GM21526 (cell line): ENCODE data around the gene SIK1.
"Not testable (repeated sequence)": the region's sequence is repeated elsewhere in the genome, so short reads cannot be mapped to it uniquely, and the experiment has no call there.

Source experiments
- ATAC-seq: cut with Tn5 transposase; IDR thresholded peaks from one replicate; pipeline ENCODE4 v1.9.1; 2021; ENCODE audit warnings: moderate library complexity; ENCODE audit not compliant: unreplicated experiment, low FRiP score

SIK1 gene

GRCh38 chr21:43426404-43427241 is at the start of gene SIK1:
Gene SIK1 (minus strand): TSS chr21:43427131. CDS start chr21:43426178, 953 bp downstream.
- peak; percentile 36 for ATAC-seq

GRCh38 chr21:43471597-43472242 is 44.8 kb upstream of the SIK1 start:
- not testable (repeated sequence) for ATAC-seq

DNA sequence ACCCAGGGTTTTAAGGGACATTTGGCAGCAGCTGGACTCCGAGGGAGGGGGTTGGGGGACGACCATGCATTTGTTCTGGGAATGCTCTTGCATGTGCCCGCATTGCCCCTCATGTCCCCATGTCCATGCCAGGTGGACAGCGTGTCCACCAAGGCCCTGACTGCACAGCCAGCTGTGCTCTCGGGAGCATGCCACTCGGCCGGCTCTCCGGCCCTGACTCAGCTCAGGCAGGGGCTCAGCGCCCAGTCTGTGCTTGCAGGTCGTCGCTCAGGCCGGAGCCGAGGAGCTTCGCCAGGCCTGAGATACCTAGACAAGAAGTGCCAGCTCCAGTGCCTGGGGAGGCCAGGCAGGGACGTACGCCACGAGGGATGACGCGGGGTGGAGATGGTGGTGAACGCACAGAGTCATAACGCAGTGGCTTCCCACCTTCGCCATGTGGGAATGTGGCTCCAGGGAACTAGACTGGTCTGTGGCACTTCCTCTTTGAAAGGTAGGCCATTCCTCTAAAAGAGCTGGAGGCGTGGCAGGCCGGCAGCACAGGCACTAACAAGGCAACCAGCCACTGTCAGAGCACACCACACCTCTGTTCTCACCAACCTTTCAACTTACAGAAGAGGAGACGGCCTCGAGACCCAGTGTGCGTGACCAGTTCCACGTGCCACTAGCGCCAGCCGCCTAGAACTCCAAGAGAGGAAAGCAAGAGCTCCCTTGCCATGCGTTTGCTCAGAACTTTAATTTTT is 43.0 kb upstream of the SIK1 start:
- not testable (repeated sequence) for ATAC-seq

DNA sequence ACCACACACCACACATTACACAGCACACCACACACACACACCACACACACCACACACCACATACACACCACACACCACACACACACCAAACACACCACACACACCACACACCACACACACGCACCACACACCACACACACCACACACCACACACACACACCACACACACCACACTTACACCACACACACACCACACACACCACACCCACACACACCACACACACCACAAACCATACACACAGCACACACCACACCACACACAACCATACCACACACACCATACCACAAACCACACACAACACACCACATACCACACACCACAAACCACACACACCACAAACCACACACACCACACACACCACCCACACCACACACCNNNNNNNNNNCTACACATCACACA is 40.9 kb upstream of the SIK1 start:
- no peak for ATAC-seq

GRCh38 chr21:43465159-43465558 is 38.2 kb upstream of the SIK1 start:
- ATAC-seq, result not testable (repeated sequence)

DNA sequence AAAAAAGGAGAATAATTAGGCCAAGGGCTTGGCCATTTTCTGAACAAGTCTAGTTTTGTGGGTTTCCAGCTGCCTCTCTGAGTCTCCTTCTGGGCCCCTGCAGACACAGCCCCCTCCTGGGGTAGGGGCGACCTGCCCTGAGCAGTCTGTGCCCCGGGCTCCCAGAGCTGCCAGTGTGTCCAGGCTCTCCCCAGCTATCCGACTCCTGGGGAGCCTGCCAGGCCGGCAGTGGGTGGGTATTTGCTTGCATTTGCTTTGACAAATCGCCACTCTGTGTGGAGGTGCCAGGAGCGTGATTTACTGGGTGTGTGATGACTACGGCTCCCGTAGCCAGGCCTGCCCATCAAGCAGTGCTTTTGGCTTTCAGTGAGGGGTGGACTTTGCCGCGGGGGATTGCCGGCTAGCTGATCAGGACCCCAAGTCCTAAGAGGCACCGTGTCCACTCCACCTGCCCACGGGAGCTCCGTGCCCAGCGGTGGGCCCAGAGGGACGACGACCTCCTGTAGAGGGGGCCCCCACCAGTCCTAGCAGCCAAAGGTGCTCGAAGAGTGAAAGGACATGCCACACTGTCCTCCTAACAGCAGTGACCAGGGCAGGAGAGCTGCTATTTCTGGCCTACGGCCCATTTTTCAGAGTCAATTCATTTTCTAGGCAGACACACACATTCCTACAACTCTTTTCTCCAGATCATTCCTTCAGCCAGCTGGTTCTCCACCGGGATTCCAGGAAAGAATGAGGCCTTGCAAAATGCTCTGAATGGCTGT is 36.7 kb upstream of the SIK1 start:
- ATAC-seq, result not testable (repeated sequence)

- not testable (repeated sequence) for ATAC-seq
Observed at GRCh38 chr21:43462932-43463331, 36.0 kb upstream of the SIK1 start.

GRCh38 chr21:43460475-43460874 is 33.5 kb upstream of the SIK1 start:
- not testable (repeated sequence) for ATAC-seq

DNA sequence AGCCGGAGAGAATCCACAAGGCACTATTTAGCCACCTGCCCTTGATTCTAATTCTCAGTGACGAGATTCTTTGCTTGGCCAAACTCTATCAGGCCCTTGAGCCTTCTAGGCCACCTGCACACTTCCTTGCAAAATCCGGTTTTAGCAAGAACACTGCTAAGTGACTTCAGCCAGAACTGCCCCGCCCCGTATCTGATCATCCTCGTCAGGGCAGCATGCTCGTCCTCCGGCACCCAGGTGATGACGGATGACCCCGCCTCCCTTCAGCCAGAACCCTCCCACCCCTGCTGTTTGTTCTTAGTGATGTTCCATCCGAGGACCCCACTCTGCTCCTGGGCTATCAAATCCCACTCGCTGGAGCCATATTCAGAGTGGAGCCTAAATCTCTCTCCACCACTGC is 32.1 kb upstream of the SIK1 start:
- ATAC-seq, result not testable (repeated sequence)

- ATAC-seq, result not testable (repeated sequence)
Observed at GRCh38 chr21:43456616-43457314, 29.8 kb upstream of the SIK1 start.

- not testable (repeated sequence) for ATAC-seq
Observed at GRCh38 chr21:43455717-43456116, 28.8 kb upstream of the SIK1 start.

DNA sequence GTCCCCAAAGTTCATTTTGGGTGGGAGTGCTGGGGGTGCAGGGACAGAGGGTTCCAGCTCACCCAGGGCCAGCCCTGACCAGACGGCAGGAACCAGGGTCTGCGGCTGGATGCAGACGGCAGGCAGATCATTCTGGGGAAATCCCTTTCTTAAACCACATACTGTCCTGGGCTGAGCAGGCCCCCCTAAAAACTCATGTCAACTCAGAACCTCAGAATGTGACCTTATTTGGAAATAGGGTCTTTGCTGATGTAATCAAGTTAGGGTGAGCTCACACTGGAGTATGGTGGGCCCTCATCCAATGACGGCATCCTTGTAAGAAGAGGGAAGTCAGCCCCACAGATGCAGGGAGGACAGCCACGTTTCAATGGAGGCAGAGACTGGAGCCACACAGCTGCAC is 27.2 kb upstream of the SIK1 start:
- not testable (repeated sequence) for ATAC-seq

DNA sequence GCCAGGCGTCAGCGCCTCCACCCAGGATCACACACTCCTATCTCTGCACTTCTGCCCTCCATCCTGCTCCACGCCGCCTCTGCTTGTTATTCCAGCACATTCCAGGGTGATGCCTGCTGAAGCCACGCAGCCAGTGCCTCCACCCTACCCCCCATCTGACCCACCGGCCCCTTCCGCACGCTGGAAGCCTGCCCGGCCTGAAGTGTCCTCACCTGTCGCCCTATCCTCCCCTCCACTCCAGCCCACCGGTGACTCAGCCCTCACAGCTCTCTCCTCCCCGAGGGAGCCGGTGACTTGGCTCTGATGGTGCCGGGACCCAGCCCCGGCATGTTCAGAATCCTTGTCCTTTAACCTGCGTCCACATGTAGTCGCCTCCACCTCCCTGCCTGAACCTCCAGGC is 24.9 kb upstream of the SIK1 start:
- ATAC-seq, result not testable (repeated sequence)

- ATAC-seq, result not testable (repeated sequence)
Observed at GRCh38 chr21:43450287-43450686, 23.4 kb upstream of the SIK1 start.

DNA sequence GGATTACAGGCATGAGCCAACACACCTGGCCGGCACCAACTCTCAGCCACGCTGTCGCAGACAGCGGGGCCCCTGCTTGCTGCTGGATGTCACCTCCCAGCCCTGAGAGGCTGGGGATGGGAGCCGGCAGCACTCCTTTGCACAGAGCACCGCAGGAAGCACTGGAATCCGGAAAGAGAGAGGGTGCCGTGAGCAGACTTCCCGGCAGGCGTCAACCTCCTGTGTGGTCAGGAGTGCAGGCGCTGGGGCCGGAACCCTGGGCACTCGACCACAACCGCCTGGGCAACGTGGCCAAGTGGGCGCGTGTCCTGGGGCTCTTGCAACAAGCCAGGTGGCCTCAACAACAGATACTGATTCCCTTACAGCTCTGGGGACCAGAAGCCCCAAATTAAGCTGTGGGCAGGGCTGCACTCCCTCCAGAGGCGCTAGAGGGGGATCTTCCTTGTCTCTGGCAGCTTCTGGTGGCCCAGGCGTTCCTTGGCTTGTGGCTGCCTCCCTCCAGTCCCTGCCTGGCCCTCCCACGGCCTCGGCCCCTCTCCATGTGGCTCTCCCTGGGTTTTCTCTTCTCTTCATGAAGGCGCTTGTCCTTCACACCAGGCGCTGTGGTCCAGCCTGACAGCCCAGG is 20.5 kb upstream of the SIK1 start:
- ATAC-seq, result not testable (repeated sequence)

- not testable (repeated sequence) for ATAC-seq
Observed at GRCh38 chr21:43446277-43446932, 19.5 kb upstream of the SIK1 start.

- not testable (repeated sequence) for ATAC-seq
Observed at GRCh38 chr21:43444524-43444923, 17.6 kb upstream of the SIK1 start.

- not testable (repeated sequence) for ATAC-seq
Observed at GRCh38 chr21:43442571-43442970, 15.6 kb upstream of the SIK1 start.
